NCI-H1694 (cell line): ENCODE results near the gene ELOVL7.
"Not testable (repeated sequence)": the region's sequence is repeated elsewhere in the genome, so short reads cannot be mapped to it uniquely, and the experiment has no call there.

Experiments used
- DNase-seq: peaks from one replicate; lab custom pipeline; 2025; lab: John Stamatoyannopoulos, UW

Gene ELOVL7

DNA sequence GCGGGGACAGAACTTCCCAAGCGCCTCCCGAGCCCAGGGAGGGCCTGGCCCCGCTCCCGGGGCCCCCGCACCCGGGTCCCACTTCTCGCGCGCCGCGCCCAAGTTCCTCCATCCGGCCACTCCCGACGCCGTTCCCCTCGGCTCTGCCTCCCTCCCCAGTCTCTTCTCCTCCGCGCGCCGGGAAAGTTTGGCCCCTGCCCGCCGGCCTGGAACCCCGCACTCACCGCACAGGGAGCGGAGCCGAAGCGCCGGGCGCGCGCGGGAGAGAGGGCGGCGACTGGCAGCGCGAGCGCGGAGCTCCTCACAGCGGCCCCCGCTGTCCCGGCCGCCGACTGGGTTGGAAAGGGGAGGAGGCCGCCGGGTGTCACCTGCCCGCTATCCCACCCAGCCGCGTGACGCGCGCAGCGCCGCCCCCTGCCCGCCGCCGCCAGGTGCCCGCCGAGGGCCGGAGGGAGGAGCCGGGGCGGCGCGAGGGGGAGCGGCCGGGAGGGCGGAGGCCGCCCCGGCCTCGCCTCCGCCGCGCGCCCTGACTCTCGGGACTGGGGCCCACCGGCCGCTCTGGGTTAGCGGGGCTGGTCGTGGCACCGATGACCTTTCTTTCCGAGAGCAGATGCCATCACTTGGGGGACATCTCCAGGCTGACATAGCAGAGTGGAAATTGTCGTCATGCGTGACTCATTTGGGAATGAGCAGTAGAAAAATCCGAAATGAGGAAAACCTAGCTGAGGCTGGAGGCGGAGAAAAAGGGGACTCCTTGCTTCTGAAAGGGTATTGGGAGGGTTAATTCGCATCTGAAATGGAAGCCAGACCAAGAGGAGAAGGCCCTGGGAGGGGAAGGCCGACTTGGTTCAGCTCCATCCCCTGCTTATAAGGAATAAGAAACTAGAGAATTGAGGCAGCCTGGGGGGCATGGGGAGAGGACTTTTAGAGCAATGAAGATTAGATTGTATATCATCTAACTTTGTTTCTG lies at the start of gene ELOVL7:
TSS of gene ELOVL7 (minus strand) at position 334 of the 970 bp plus-strand sequence. CDS start 56,872 bp downstream, outside the sequence.
- peak; percentile 15 for DNase-seq

DNA sequence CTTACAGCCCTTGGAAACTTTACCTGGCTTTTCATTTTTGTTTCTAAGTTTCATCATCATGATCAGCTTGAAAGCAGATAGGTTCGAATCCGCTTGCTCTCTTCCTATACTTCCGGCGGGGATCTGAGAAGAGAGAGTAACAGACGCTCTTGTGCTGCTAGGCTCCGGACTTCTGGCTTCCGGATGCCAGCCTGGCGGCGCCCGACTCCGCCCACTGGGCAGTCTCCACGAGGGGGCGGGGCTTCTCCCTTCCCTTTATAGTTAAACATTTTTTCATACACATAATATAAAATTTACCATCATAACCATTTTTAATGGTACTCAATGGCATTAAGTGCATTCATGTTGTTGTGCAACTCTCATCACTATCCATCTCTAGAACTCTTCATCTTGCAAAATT lies 49.5 kb upstream of the ELOVL7 start:
- no peak for DNase-seq

DNA sequence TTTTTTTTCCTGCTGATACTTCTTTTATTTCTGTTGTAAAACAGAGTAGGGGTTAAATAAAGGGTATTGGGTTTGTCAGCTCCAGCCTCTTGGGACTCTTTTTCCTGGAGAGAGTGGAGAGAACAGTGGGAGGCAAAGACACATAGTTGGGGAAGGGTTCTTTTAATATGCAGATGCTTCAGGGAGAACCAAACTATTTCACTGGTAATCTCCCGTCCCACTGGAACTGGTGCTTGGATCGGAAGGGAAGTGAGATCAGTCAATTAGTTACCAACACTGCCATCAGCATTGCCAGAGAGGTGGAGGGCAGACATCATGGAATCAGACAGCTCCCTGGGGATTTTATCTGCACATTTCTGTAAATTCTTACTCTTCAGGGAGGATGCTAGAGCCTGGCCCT lies 47.6 kb upstream of the ELOVL7 start:
- no peak for DNase-seq

DNA sequence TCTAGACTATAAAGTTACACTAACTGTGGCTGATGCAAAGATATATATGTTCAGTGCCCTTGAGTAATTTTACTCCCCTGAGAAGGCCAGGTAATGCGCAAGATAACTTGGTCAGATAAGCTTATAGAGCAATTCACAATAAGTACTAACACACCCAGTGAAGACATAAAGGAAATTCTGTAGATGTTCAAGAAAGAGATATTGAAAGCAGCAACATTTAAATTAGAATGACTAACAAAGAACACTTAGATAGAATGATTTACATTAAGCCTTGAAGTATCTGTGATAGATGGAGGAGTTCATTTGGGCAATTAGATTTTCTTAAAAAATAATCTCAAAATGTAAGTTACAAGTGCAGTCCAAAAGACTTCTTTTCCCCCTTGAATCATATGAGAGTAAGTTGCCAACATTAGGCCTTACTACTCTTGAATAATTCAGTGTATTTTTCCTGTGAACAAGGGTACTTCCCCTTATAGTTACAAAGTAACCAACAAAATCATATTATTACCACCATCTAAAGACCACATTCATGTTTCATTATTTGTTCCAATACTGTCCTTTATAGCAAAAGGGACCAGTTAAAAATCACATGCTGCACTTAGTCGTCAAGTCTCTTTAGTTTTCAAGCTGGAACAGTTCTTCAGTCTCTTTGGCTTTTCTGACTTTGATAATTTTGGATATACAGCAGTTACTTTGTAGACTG lies 44.4 kb upstream of the ELOVL7 start:
- no peak for DNase-seq

DNA sequence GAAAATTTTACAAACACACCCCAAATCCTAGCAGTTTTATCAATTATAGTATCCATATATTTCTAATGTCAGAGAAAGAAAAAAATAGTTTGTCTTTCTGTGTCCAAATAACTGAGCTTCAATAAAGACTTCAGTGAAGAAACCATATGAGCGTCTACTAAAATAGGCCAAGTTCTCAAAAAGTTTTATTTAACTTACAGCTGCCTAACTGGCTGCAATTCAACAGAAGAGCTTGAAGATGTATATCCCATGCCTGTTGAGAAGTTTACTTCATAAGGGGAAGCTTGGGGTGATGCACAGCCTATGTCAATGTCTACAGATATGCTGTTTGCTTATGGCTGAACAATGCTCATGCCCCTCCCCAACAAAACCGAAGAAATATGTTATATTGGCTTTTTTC lies 43.7 kb upstream of the ELOVL7 start:
- DNase-seq = no peak

DNA sequence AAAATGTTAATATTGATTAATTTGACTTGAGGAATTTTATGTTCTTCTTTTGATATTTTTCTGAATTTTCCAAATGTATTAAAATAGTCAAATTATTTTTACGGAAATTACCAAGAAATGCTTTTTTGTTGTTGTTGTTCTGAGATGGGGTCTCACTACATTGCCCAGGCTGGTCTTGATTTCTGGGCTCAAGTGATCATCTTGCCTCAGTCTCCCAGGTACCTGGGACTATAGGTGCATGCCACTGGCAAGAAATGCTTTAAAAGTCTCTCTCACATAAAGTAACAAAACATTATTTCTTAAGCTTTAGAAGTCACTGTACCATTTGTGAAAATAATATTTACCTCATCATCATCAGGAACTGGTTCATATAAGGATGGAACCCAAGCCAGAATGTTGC lies 43.0 kb upstream of the ELOVL7 start:
- DNase-seq = no peak

DNA sequence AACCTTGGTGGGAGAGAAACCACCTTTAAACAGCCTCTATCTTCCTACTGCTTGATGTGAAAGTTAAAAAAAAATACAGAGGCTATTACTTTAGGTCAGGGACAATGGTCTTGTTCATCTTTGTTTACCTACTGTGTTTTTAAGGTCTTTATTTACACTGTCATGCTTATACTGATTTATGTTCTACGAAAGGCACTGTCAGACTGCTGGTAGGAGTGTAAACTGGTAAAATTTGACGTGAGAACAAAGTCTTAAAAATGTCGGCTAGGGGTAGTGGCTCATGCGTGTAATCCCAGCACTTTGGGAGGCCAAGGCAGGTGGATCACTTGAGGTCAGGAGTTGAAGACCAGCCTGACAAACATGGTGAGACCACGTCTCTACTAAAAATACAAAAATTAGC lies 42.1 kb upstream of the ELOVL7 start:
- DNase-seq = no peak

DNA sequence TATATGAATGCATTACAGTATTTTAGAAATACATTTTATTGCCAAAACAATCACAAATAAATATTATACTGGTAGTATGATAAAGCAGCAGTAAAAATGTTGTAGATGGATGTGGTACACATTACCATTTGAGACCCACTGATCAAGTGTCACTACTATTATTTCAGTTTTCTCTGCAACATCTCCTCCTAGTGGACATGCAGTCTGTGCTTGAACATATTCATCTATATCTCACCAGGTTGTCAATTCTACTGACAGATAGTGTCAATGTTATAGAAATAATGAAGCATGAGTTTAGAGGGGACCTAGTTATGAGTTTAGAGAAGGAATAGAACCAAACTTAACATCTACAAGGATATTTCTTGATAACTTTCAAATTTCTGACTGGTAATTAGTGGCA lies 39.2 kb upstream of the ELOVL7 start:
- peak; percentile 25 for DNase-seq

DNA sequence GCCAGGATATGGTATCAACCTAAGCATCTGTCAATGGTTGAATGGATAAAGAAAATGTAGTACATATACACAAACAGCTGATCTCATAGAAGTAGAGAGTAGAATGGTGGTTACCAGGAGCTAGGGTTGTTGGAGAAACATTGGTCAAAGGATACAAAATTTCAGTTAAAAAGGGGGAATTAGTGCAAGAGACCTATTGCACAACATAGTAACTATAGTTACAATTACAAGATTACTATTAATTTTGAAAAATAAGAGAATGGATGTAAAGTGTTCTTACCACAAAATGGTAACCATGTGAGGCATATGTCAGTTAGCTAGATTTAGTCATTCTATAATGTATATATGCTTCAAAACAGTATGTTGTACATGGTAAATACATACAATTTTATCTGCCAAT lies 28.8 kb upstream of the ELOVL7 start:
- DNase-seq = no peak

DNA sequence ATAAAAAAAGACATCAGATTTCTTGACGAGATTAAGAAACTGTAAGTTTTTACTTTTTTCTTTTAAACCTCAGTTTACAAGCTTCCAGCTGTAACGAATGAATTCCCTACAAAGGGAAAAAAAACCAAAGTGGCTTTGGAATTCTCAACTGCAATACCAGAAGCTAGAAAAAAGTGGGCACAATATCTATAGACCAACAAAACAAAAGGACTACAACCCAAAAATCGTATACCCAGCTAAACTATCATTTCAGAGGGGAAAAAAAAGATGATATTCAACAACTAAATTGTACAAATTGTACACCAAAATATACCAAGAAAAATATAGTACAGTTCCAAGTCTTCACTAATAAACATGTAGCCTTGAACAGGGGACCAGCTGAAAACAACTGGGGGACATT lies 26.8 kb upstream of the ELOVL7 start:
- no peak for DNase-seq

DNA sequence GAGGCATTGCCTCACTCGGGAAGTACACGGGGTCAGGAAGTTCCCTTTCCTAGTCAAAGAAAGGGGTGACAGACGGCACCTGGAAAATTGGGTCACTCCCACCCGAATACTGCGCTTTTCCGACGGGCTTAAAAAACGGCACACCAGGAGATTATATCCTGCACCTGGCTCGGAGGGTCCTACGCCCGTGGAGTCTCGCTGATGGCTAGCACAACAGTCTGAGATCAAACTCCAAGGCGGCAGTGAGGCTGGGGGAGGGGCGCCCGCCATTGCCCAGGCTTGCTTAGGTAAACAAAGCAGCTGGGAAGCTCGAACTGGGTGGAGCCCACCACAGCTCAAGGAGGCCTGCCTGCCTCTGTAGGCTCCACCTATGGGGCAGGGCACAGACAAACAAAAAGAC lies 16.5 kb upstream of the ELOVL7 start:
- DNase-seq = not testable (repeated sequence)

DNA sequence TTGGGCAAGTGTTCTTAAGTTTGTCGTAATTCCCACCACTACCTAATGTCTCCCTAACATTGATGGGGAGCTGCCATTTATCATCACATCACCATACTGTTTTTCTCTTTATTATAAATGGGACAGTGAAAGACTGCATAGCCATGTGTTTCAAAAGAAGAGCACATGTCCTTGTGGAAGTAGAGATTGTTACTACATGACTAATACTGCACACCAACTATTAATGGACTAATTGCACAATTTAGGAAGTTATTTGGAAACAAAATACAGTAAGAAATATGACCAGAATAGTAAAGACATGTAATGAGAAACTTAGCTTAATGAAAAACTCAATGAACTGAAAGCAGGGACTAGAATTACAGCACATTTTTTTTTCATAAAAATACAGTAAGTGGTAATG lies 12.0 kb upstream of the ELOVL7 start:
- no peak for DNase-seq

DNA sequence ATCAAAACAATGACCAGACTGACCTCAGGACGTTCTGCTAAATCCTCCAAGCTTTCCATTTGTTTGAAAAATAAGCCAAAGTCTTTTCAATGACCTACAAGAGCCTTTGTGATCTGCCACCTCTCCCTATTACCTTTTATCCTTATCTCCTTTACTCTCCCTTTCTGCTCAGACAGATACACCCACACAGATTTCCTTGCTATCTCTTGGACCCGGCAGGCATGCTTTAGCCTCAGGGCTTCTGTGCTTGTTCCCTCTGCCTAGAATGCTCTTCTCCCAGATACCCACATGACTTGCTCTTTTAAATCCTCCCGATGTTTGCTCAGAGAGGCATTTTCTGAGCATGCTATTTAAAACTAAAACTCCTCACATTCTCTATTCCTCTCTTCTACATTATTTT lies 8.9 kb upstream of the ELOVL7 start:
- DNase-seq = no peak

DNA sequence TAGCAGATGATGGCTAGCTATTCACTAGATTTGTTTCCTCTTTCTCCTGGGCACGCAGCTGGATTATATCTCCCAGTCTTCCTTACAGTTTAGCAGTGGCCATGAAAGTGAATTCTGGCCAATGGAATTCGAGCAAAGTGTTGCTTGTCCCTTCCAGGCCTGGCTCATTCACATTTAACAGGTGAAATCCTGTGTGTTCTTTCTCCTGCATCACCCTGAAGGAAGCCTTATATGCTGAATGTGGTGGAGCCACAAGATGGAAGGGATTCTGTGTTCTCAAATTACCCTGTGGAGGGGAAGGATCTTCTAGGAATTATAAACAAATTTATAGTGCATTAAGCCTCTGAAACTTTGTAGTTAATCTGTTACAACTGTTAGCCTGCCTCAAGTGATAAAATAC lies 8.2 kb upstream of the ELOVL7 start:
- DNase-seq = no peak

DNA sequence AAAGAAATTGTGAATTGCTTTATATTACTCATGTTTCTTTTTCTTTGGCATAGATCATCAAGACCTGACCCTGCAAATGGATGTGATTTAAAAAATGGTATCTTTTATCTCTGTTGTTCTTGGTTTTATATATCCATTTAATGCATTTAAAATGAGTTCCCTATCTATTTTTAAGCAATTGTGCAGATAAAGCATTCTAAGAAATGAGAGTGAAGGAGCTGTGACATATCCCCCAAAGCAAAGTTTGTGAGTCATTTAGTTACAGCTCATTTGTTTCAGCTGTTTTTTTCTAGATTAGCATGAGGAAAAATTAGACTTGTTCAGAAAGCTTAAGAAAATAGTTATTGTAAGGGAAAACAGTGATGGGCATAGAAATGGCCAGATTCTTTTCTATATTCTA lies 7.6 kb upstream of the ELOVL7 start:
- DNase-seq = no peak

DNA sequence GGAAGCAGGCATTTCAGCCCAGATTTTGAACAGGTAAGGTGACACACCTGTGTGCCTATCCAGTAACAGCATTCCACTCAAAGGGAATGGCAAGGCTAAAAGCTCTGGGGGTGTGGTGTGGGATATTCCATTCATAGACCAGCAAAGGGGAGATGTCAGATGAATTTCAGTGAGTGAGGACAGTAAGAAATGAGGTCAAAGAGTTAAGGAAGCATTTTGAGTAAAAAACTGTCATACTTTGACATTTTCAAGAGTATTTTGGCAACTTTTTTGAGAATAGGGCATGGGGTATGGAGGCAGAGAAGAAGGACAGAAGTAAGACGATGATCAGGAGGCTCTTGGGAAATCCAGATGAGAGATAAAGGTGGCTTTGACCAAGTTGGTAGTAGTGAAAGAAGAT lies 2.2 kb upstream of the ELOVL7 start:
- DNase-seq = no peak

DNA sequence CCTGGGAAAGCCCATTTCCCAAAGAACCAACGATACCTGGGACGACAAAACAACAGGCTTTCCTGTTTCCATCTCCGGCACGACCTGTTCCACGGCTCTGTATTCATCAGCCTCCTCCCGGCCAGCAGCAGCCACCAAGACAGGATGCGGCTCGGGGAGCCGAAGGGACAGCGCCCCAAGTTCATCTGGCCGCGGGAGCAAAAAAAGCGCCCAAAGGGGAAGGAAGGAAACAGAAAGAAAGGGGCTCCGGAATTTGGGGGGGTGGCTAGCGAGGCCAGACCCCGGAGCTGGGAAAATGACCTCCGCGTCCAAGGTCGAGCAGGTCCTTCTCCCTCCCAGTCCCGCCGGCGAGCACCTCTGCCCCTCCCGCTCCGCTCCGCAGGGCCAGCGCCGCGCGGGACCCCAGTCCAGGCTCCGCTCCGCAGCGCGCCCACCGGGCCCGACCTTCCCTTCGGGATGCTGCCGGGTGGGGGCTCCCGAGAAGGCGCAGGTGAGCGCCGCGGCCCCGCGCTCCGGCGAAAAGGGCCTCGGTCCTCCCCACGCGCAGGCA lies 608 bp downstream of the ELOVL7 start:
- no peak for DNase-seq

DNA sequence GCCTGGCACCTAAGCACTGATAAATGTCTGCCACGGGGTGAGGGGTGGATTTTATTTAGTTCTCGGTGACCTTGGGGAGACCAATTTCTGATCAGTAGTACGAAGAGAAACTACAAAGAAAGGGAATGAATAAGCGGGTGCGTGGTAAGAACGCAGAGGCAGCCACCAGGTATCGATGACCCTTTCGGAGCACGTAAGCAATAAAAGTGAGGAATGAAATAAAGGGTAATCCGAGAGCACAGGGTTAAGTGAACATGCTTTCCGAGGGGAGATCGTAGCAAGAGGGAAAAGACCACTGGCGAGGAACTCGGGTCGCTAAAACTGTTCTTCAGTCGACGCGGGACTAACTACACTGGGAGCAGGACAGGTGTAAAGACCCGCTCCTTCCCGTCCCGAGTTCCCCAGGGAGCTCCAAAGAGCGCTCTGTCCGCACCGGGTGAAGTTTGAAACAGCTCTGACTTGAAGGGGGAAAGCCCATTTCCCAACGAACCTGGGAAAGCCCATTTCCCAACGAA lies 1.1 kb downstream of the ELOVL7 start:
- DNase-seq = no peak

DNA sequence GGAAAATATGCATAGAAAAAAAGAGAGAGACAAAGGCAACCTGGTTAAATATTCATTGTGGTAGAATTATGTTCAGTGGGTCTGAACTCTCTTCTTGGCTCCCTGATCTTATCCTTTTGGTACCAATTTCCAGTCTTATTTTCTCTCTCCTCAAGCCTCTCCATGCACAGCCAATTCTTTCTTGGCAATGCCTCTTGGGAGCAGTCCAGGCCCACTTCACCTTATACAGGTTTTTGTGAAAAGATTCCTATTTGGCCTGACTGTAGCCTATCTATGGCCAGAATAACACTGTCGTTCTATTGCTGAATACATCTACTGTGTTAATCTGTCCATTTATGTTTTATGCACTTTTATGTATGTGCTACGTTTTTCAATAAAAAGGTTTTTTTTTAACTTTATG lies 2.7 kb downstream of the ELOVL7 start:
- DNase-seq = no peak

DNA sequence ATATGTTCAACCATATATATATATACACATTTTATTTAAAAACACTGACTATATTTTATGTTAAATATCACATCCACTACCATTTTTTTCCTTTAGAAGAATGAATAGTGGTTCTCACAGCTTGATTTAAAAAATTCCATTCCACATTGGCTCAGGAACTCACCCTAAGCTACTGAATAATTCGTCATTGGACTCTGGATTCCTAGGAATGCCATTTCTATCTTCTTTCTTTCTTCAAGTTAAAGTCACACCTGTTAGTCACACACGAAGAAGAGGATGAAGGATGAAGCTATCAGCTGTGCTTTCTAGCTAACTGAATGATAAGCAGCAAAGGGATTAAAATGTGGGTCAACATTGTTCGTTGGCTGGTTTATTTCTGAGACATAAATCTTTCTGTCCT lies 7.9 kb downstream of the ELOVL7 start:
- no peak for DNase-seq

DNA sequence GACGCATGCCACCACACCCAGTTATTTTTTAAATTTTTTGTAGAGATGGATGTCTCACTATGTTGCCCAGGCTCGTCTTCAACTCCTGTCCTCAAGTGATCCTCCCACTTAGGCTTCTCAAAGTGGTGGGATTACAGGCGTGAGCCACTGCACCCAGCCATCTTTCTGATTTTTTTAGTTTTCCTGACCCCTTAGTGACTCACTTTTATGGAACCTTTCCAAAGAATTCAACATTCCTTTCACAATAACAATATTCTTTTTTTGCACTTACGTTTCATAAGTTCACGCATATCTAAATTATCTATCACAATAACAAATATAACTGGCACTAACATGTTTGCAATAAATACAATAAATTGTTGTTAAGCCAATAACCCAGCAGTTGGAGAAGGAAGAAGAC lies 8.5 kb downstream of the ELOVL7 start:
- no peak for DNase-seq

DNA sequence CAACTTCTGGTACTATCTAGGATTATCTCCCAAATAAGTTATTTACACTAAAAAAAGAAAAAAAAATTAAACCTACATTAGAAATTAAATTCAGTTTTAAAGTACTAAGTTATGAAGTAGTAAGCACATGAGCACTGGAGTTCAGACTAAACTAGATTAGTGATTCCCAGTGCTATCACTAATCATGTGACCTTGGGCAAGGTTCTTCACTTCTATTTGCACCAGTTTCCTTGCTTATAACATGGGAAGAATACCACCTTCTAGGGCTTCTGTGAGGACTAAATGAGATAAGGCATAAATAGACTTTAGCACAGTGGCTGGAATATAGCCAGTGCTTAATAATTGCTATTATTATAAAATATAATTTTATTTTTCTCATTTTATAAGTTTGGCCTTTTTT lies 10.5 kb downstream of the ELOVL7 start:
- no peak for DNase-seq

DNA sequence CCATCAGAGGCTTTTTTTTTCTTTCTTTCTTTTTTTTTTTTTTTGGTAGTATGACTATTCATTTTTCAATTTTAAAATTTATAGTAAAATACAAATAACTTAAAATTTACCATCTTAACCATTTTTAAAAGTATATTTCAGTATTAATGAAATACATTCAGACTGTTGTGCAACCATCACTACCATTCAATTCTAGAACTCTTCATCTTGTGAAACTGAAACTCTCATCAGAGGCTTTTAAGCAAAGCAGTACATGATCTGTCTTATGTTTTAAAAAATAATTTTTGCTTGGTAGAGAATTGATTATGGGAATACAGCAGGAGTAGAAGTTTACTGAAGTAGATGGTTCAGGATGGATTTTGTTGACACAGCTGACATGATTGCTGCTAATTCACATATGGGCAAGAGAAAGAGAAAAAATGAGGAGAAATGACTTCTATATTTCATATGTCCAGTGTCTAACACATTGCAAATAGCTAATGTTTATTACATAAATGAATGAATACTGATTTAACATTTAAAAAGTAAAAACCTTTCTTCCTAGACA lies 13.4 kb downstream of the ELOVL7 start:
- no peak for DNase-seq
